CD4-positive, alpha-beta memory T cell (primary cell): Measurements from ENCODE around the gene SLC18A3. TPM values are rescaled to one million over a fixed set of nuclear protein-coding genes. Genes with fewer than 3 reads are reported as not detected.

ENCODE experiments used
- CTCF ChIA-PET: fragments of 350-600 bp; sonication (Branson Sonifier 250); formaldehyde crosslinking; loops from one replicate; lab custom pipeline; 2021; ENCODE audit warnings: inconsistent platforms; ENCODE audit not compliant: partially characterized antibody; lab: Charles Lee
- POLR2A ChIA-PET: fragments of 350-600 bp; sonication (Branson Sonifier 250); formaldehyde crosslinking; loops from one replicate; lab custom pipeline; 2021; ENCODE audit not compliant: partially characterized antibody; lab: Charles Lee
- DNase-seq, 5 donors: peaks; one replicate each; pipeline versions ENCODE4 v3.0.0 to v3.0.0-alpha.2; 2020 to 2022; ENCODE audit warnings: mixed read lengths in 1 of 5
- H3K27ac ChIP-seq: one replicate; pipeline ENCODE4 v1.7.0; 2013; ENCODE audit warnings: low read depth, low read length
- H3K27me3 ChIP-seq: 2 replicates; pipeline ENCODE4 v1.7.0; 2013; ENCODE audit warnings: mild to moderate bottlenecking, low read length, moderate library complexity; ENCODE audit not compliant: insufficient read depth
- H3K36me3 ChIP-seq: 2 replicates; pipeline ENCODE4 v1.7.0; 2013; ENCODE audit warnings: mild to moderate bottlenecking, low read length, moderate library complexity; ENCODE audit not compliant: insufficient read depth
- H3K4me1 ChIP-seq: 2 replicates; pipeline ENCODE4 v1.7.0; 2013; ENCODE audit warnings: mild to moderate bottlenecking, low read length, moderate library complexity; ENCODE audit not compliant: insufficient read depth
- H3K4me3 ChIP-seq, 2 donors: one replicate each; pipeline ENCODE4 v1.7.0; 2013; ENCODE audit warnings: low read length in 2 of 2, mild to moderate bottlenecking in 1 of 2
- H3K9me3 ChIP-seq, 2 donors: one replicate each; pipeline ENCODE4 v1.7.0; 2013; ENCODE audit warnings: low read length in 2 of 2, control low read depth in 1 of 2; ENCODE audit not compliant: control insufficient read depth in 1 of 2
- H3K27ac Mint-ChIP-seq, 7 donors: one replicate each; pipeline ENCODE4 v1.8.0; 2020 to 2021; ENCODE audit warnings: mixed read lengths in 7 of 7, mild to moderate bottlenecking in 6 of 7, inconsistent platforms in 3 of 7, moderate library complexity in 3 of 7
- H3K27me3 Mint-ChIP-seq, 2 donors: one replicate each; pipeline ENCODE4 v1.8.0; 2020 to 2021; ENCODE audit warnings: mixed read lengths in 2 of 2
- H3K36me3 Mint-ChIP-seq, 2 donors: one replicate each; pipeline ENCODE4 v1.8.0; 2020 to 2021; ENCODE audit warnings: mixed read lengths in 2 of 2, inconsistent platforms in 1 of 2, mild to moderate bottlenecking in 1 of 2
- H3K4me1 Mint-ChIP-seq, 4 donors: one replicate each; pipeline ENCODE4 v1.8.0; 2020 to 2021; ENCODE audit warnings: mixed read lengths in 4 of 4, mild to moderate bottlenecking in 1 of 4
- H3K4me3 Mint-ChIP-seq, 8 donors: one replicate each; pipeline ENCODE4 v1.8.0; 2020 to 2021; ENCODE audit warnings: mixed read lengths in 8 of 8, mild to moderate bottlenecking in 7 of 8, moderate library complexity in 6 of 8, inconsistent platforms in 3 of 8
- H3K9me3 Mint-ChIP-seq, 8 donors: one replicate each; pipeline ENCODE4 v1.8.0; 2020 to 2021; ENCODE audit warnings: mixed read lengths in 8 of 8, mild to moderate bottlenecking in 5 of 8, inconsistent platforms in 3 of 8, moderate library complexity in 1 of 8
- intact Hi-C: fragments of 100-400 bp; cut with micrococcal nuclease; formaldehyde crosslinking; loops from one replicate; pipeline ENCODE4 v1.15.1; 2023
- polyA plus RNA-seq, 2 donors: library from polyadenylated mRNA; unstranded; fragments of 300-500 nt; fragmentation: Illumina TruSeq; gene quantifications; one replicate each; pipeline ENCODE4 v1.2.3, GENCODE V29; 2021
- total RNA-seq, 2 experiments: library from RNA; stranded (reverse); gene quantifications; one replicate each; pipeline ENCODE4 v1.2.3, GENCODE V29; 2021

SLC18A3 gene
- total RNA-seq, result not detected
- not detected for polyA plus RNA-seq

- H3K4me3 ChIP-seq, result no peak within 1 kb of the TSS
- Mint-ChIP-seq H3K4me1 (peaks cover 4 to 28% (median 9%) of the 10 kb centered on the region in 4 donors), H3K36me3 (no peaks in the 10 kb centered on the region), H3K27me3 (peaks cover 50 to 62% of the 10 kb centered on the region in 2 donors), H3K27ac (no peak within 1 kb of the TSS), H3K4me3 (no peak within 1 kb of the TSS), H3K9me3 (peaks cover 0 to 25% (median 12%) of the 10 kb centered on the region in 8 donors)
- ChIA-PET POLR2A (no interaction called here), CTCF (no interaction called here)
- H3K36me3 ChIP-seq, result no peaks in the 10 kb centered on the region
- intact Hi-C loops, result no loop called here
- H3K27me3 ChIP-seq, result peaks cover 25% of the 10 kb centered on the region
- DNase-seq, result no peak
- no peak within 1 kb of the TSS for H3K27ac ChIP-seq
- no peaks in the 10 kb centered on the region for H3K9me3 ChIP-seq
- no peaks in the 10 kb centered on the region for H3K4me1 ChIP-seq
Measured at GRCh38 chr10:49610114-49610457, at the start of gene SLC18A3. Gene SLC18A3, plus strand, starts transcription at chr10:49610310. Its CDS starts 431 bp downstream, at chr10:49610741.

DNA sequence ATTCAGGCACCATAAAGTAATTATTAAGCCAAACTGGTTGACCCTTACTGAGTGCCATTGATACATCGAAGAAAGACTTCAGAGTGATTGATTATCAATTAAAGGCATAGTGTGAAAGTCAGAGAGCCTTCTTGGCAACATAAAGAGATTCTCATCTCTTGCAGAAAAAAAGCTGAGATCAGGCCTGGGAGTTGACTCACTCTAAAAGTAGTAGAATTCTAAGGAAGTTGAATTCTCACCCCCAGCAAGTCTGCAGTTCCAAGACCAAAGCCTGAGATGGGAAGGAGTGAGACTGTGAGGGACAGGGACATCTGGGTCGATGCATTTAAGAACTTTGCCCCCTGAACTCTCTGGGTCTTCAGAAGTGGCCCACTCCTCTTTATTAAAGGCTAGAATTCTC, 49.6 kb upstream of the SLC18A3 start:
- no peaks in the 10 kb centered on the region for H3K9me3 ChIP-seq
- POLR2A ChIA-PET, result no interaction called here
- H3K27ac Mint-ChIP-seq, result no peak overlapping the region
- H3K4me1 Mint-ChIP-seq, result no peaks in the 10 kb centered on the region
- peaks cover 0 to 9% (median 7%) of the 10 kb centered on the region in 8 donors for H3K9me3 Mint-ChIP-seq
- DNase-seq, result no peak
- H3K27ac ChIP-seq, result no peak overlapping the region
- intact Hi-C loops, result no loop called here
- H3K27me3 ChIP-seq, result peaks cover 9% of the 10 kb centered on the region
- H3K4me1 ChIP-seq, result no peaks in the 10 kb centered on the region
- no peak overlapping the region for H3K4me3 ChIP-seq
- no peaks in the 10 kb centered on the region for H3K36me3 Mint-ChIP-seq
- CTCF ChIA-PET, result no interaction called here
- no peaks in the 10 kb centered on the region for H3K36me3 ChIP-seq
- no peak overlapping the region for H3K4me3 Mint-ChIP-seq
- H3K27me3 Mint-ChIP-seq, result peaks cover 9 to 34% of the 10 kb centered on the region in 2 donors

GRCh38 chr10:49562893-49563292, 47.2 kb upstream of the SLC18A3 start:
- Mint-ChIP-seq H3K36me3 (no peaks in the 10 kb centered on the region), H3K9me3 (peaks cover 0 to 3% (median 0%) of the 10 kb centered on the region in 8 donors), H3K4me1 (no peaks in the 10 kb centered on the region), H3K4me3 (no peak overlapping the region), H3K27ac (no peak overlapping the region), H3K27me3 (peaks cover 15 to 32% of the 10 kb centered on the region in 2 donors)
- intact Hi-C loops, result no loop called here
- Histone ChIP-seq H3K36me3 (no peaks in the 10 kb centered on the region), H3K27ac (no peak overlapping the region), H3K9me3 (no peaks in the 10 kb centered on the region), H3K27me3 (peaks cover 9% of the 10 kb centered on the region), H3K4me3 (no peak overlapping the region), H3K4me1 (no peaks in the 10 kb centered on the region)
- POLR2A ChIA-PET, result no interaction called here
- DNase-seq, result no peak
- CTCF ChIA-PET, result no interaction called here

DNA sequence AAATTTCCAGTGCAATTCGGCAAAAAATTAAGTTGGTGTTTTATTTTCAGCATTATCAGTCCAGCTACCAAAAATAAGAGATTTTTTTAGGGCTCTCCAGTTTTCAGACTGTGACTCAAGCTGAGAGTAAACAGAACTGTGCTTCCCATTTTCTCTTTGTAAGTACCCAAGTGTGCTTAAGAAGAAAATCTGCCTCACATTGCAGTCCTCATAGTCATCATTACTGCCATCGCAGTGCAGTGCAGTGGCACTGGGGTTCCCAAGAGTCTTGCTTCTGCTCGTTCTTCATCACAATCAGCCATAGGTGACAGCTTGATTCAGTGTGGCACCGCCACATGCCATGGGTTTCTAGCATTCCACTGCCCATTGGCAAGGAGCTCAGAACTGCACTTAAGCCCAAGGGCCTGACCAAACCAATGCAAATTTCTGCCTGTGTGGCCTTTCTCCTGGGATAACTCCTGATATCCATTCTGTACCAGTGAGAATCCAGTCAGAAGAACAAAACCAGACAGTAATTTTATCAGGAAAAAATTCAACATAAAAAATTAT, 45.6 kb upstream of the SLC18A3 start:
- no peak overlapping the region for H3K27ac ChIP-seq
- Mint-ChIP-seq H3K27ac (no peak overlapping the region), H3K36me3 (no peaks in the 10 kb centered on the region), H3K9me3 (peaks cover 0 to 9% (median 0%) of the 10 kb centered on the region in 8 donors), H3K4me1 (no peaks in the 10 kb centered on the region), H3K27me3 (peaks cover 14 to 40% of the 10 kb centered on the region in 2 donors), H3K4me3 (no peak overlapping the region)
- intact Hi-C loops, result no loop called here
- no peaks in the 10 kb centered on the region for H3K4me1 ChIP-seq
- no peak overlapping the region for H3K4me3 ChIP-seq
- H3K27me3 ChIP-seq, result peaks cover 9% of the 10 kb centered on the region
- H3K9me3 ChIP-seq, result no peaks in the 10 kb centered on the region
- ChIA-PET CTCF (interaction anchor here (1.0 to 1.1 kb wide), 2 partner anchors 27 to 29 kb away, joined by 3 read pairs; no protein-coding TSS in a partner anchor), POLR2A (no interaction called here)
- no peak for DNase-seq
- H3K36me3 ChIP-seq, result no peaks in the 10 kb centered on the region

DNA sequence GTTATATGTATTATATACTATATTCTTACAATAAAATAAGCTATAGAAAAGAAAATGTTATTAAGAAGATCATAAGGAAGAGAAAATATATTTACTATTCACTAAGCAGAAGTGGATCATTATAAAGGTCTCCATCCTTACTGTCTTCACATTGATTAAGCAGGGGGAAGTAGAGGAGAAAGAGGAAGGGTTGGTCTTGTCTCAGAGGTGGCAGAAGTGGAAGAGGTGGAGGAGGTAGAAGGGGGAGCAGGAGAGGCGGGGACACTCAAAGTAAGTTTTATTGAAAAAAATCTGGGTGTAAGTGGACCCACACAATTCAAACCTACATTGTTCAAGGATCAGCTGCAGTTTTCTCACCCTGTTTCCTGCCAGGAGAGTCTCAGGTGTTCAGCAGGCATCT, 42.3 kb upstream of the SLC18A3 start:
- DNase-seq, result no peak
- Histone ChIP-seq H3K4me1 (no peaks in the 10 kb centered on the region), H3K9me3 (no peaks in the 10 kb centered on the region), H3K27ac (no peak overlapping the region), H3K4me3 (no peak overlapping the region), H3K27me3 (peaks cover 4% of the 10 kb centered on the region), H3K36me3 (no peaks in the 10 kb centered on the region)
- Mint-ChIP-seq H3K27me3 (peaks cover 17 to 26% of the 10 kb centered on the region in 2 donors), H3K4me1 (peaks cover 0 to 2% (median under 1%) of the 10 kb centered on the region in 4 donors), H3K9me3 (peaks cover 0 to 9% (median 0%) of the 10 kb centered on the region in 8 donors), H3K4me3 (no peak overlapping the region), H3K36me3 (no peaks in the 10 kb centered on the region), H3K27ac (no peak overlapping the region)
- ChIA-PET CTCF (interaction anchor here (0.9 kb wide), 1 partner anchor 11 kb away, joined by 3 read pairs; no protein-coding TSS in a partner anchor), POLR2A (no interaction called here)
- intact Hi-C loops, result no loop called here

- Histone ChIP-seq H3K36me3 (no peaks in the 10 kb centered on the region), H3K27me3 (peaks cover 4% of the 10 kb centered on the region), H3K4me1 (no peaks in the 10 kb centered on the region), H3K4me3 (no peak overlapping the region), H3K9me3 (no peaks in the 10 kb centered on the region), H3K27ac (no peak overlapping the region)
- Mint-ChIP-seq H3K4me1 (peaks cover 0 to 3% (median under 1%) of the 10 kb centered on the region in 4 donors), H3K4me3 (no peak overlapping the region), H3K27ac (no peak overlapping the region), H3K36me3 (no peaks in the 10 kb centered on the region), H3K27me3 (peaks cover 17 to 24% of the 10 kb centered on the region in 2 donors), H3K9me3 (peaks cover 0 to 9% (median 0%) of the 10 kb centered on the region in 8 donors)
- ChIA-PET POLR2A (no interaction called here), CTCF (interaction anchor here (0.9 kb wide), 1 partner anchor 11 kb away, joined by 3 read pairs; no protein-coding TSS in a partner anchor)
- DNase-seq, result no peak
- intact Hi-C loops, result no loop called here
Measured at GRCh38 chr10:49568235-49568634, 41.9 kb upstream of the SLC18A3 start.

DNA sequence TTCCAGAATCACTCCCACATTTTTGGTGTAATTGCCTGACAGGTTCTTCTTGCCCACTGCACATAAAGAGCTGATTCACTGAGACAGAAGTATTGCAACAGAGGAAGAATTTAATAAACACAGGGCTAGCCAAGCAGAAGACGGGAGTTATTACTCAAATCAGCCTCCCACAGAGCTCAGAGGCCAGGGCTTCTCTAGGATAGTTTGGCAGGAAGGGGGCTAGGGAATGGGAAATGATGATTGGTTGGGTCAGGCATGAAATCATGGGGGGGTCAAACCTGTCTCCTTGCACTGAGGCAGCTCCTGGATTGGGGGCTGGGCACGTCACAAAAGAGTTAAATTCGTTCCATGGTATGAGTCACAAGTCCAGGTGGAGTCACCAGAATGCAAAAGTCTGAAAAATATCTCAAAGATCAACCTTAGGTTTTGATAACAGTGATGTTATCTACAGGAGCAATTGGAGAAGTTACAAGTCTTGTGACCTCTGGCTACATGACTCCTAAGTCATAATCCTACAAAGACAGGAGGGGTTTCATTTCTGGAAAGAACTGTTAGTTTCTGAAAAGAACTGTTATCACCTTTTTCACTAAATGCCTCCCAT, 41.0 kb upstream of the SLC18A3 start:
- Mint-ChIP-seq H3K36me3 (no peaks in the 10 kb centered on the region), H3K9me3 (peaks cover 0 to 9% (median 0%) of the 10 kb centered on the region in 8 donors), H3K4me1 (peaks cover 0 to 3% (median under 1%) of the 10 kb centered on the region in 4 donors), H3K27me3 (peaks cover 13 to 20% of the 10 kb centered on the region in 2 donors), H3K4me3 (peak overlapping the region in 1 of 8 donors; percentile 18), H3K27ac (peak overlapping the region in 1 of 7 donors; percentile 9)
- Histone ChIP-seq H3K27me3 (no peaks in the 10 kb centered on the region), H3K36me3 (no peaks in the 10 kb centered on the region), H3K4me1 (no peaks in the 10 kb centered on the region), H3K4me3 (no peak overlapping the region), H3K9me3 (no peaks in the 10 kb centered on the region), H3K27ac (no peak overlapping the region)
- ChIA-PET POLR2A (no interaction called here), CTCF (no interaction called here)
- no peak for DNase-seq
- intact Hi-C loops, result no loop called here
